HG03064 (cell line): ENCODE measurements around the gene CDH15.
"Not testable (repeated sequence)": the region's sequence is repeated elsewhere in the genome, so short reads cannot be mapped to it uniquely, and the experiment has no call there.

Experiments
- ATAC-seq: cut with Tn5 transposase; IDR thresholded peaks from one replicate; pipeline ENCODE4 v1.9.1; 2021; ENCODE audit warnings: low read depth; ENCODE audit not compliant: unreplicated experiment

CDH15 gene

GRCh38 chr16:89155851-89156739, 15.5 kb upstream of the CDH15 start:
- ATAC-seq, result no peak

DNA sequence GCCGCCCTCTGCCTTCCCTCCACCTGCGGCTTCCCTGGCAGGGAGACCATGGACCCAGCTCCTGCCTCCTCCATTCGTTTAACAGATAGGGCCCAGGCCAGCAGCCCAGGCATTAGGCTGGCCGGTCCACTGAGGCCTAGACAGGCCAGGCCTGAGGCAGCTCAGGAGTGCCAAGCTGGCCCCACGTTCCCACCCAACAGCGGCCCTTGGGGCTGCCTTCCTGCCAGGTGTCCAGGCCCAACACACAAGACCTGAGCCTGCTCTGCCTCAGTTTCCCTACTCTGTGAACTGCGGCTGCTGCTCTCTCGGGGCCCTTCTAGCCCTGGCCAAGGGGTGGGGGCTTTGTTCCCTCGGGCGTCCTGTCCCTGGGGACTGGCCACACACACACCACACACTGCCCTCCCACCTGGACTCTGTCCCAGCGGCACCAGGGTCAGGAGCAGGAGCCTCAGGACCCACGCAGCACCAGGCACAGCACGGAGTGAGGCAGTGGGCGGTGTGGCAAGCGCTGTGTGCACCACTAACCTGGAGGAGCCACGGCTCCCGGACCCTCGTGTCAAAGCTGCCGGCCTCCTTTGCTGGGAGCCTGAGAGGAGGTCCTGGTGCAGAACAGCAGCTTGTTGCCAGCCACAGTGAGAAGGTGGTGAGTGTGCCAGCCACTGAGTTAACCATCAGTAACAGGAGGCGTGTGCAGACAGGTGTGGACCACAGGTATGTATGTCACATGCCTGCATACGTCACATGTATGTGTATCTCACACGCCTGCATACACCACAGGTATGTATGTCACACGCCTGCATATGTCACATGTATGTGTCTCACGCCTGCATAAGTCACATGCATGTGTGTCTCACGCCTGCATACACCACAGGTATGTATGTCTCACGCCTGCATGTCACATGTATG, 14.6 kb upstream of the CDH15 start:
- ATAC-seq, result no peak

DNA sequence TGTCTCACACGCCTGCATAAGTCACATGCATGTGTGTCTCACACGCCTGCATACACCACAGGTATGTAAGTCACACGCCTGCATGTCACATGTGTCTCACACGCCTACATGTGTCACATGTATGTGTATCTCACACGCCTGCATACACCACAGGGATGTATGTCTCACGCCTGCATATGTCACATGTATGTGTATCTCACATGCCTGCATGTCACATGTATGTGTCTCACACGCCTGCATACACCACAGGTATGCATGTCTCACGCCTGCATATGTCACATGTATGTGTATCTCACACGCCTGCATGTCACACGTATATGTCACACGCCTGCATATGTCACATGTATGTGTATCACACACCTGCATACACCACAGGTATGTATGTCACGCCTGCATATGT, 13.8 kb upstream of the CDH15 start:
- no peak for ATAC-seq

GRCh38 chr16:89159066-89159849, 12.3 kb upstream of the CDH15 start:
- no peak for ATAC-seq

DNA sequence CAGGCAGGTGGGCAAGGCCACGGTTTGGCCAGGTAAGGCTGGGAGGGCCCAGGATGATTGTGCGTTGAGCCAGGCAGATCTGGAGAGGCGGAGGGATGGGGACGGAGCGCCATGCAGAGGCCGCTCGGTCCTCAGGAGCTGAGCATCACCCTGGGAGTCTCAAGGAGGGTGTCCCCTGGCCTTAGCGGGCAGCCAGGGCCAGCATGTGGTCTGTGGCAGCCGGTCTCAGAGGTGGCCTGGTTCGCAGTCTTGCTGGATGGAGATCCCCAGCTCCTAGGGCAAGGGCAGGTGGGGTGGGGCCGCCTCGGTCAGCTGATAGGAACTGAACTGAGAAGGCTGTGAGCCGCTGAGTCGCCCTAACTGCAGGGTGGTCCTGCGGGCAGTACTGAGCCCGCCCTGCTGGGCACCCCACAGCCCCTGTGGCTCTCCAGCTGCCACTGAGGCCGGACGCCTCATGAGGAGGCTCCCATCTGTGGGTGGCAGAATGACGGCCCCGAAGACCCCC, 11.6 kb upstream of the CDH15 start:
- ATAC-seq, result no peak

DNA sequence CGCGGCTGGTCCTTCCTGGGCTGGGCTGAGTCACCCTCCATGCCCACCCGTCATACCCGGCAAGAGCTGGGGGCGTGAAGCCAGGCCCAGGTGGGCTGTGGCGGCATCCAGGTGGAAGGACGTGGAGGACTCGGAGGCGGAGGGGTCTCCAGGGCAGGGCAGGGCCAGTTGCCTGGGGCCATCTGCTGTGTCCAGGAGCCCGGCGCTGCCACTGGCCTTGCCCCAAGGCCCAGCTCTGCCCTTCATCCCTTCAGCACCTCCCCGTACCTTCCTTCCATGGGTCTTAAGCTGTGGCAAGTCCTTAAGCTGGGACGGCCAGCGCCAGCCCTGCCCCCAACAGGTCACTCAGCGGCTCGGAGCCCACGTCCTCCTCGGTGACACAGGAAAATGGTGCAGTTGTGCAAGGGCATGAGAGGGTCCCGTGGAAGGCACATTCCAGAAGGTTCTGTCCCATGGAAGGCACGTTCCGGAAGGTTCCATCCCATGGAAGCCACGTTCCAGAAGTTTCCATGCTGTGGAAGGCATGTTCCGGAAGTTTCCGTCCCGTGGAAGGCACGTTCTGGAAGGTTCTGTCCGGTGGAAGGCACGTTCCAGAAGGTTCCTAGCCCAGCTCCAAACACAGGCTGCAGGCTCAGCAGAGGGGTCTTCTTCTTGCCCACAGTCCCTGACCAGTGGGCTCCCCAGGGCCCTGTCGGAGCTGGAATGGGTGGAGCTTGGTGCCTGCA, 10.4 kb upstream of the CDH15 start:
- ATAC-seq, result no peak

DNA sequence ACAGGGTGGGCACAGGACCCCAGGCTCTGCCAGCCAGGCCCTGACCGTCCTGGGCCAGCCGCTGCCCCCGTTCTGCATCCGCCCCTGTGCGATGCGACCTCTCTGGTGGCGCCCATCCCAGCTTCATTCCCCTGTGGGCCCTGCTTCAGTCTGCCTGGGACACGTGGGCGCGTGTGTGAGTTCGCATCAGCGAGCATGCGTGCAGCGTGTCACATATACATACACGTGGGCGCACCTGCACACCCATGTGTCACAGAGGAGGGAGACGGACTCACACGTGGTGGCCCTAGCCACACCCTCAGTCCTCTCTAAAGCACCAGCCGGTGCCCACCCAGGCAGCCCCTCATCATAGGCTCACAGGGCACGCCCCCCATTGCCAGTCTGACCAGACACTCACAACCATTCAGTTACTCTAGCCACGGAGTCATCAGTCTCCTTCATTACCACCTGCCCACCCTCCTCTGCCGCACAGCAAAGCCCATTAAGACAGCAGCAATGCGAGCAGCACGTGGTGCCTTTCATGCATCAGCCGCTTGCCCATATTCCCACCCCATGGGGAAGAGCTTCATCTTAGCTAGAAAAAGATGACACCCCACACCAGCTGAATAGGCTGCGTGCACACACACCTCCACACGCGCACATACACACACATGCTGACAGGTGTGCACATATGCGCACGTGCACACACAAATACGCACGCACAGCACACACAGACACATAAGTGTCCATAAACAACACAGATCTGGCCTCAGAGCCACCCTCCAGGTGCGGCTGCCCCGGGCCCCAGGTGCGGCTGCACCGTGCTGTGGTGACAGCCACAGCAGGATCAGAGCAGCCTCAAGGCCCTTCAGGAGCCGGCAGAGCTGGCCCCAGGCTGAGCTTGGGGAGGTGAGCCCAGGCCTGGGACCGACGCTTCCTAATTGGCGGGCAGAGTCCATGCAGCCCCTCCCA, 9.5 kb upstream of the CDH15 start:
- no peak for ATAC-seq

DNA sequence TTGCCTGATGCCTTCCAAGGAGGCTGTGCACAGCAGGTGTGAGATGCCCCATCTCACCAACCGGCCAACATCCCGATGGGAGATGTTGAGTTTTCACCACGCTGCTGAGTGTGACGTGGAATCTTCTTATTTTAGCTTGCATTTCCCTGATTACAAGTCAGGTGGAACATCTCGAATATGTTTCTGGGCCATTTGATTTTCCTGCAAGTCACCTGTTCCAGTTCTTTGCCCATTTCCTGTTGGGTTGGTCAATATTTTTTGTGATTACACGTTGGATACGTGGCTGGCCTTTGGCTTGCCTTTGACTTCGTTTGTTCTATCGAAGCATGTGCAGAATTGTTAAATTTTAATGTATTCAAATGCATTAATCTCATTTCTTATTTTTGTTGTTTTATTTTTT, 8.3 kb upstream of the CDH15 start:
- ATAC-seq, result no peak

DNA sequence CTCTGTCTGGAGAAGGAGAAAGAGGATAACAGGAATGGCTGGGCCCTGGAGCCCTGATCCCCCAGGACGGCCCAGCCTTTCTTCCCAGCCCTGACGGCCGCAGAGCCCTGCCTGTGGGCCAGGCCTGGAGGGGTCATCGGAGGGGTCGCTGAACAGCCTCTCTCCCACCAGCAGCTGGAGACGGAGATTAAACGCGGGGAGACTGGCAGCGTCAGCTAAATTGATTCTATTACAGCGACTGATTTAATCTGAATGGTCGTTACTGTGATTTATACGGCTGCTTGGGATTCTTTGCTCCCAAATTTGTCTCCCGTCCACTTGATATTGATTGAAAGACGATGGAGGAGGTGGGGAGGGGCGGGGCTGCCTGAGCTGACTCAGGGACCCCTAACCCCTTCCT, 7.1 kb upstream of the CDH15 start:
- no peak for ATAC-seq

- ATAC-seq, result no peak
These were observed 6.5 kb upstream of the CDH15 start for GRCh38 chr16:89164847-89165680.

DNA sequence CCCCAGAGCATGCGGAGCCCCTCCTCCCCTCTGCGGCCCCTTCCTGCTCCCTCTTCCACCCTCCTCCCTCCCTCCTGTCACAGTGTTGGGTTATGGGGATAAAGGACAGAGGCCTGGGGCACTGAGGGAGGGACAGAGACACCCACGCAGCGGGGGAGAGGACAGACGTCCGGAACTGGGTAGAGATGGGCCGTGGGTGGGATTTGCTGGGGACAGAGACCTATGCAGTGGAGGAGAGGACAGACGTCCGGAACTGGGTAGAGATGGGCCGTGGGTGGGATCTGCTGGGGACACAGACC, 5.9 kb upstream of the CDH15 start:
- ATAC-seq, result not testable (repeated sequence)

DNA sequence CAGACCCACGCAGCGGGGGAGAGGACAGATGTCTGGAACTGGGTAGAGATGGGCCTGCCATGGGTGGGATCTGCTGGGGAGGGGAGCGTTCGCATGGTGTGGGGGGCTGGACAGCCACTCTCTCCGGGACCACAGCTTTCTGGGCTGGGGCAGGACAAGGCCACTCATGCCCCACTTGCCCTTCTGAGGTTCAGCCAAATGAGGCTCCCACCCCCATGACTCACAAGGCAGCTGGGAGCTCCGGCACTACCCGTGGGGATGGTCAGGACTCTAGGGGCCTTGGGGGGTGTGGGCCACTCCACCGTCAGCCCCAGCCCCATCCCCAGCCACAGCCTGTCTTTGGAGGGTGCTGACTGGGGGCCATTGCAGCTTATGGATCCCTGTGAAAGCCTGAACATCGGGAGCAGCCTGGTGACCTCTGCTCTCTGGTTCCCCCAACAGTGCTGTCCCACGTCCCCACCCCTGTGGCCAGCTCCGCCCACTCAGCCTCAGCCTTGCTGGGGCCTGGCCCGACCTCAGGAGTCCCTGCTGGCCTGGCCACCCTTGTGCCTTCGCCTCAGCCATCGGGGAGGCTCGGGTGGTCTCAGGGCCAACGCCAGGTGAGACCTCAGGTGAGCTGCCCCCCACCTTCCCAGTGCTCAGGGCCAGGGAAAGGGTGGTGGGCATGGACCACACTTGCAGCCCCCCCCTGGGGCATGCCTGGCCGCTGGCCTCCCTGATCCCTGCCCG, 4.7 kb upstream of the CDH15 start:
- no peak for ATAC-seq

DNA sequence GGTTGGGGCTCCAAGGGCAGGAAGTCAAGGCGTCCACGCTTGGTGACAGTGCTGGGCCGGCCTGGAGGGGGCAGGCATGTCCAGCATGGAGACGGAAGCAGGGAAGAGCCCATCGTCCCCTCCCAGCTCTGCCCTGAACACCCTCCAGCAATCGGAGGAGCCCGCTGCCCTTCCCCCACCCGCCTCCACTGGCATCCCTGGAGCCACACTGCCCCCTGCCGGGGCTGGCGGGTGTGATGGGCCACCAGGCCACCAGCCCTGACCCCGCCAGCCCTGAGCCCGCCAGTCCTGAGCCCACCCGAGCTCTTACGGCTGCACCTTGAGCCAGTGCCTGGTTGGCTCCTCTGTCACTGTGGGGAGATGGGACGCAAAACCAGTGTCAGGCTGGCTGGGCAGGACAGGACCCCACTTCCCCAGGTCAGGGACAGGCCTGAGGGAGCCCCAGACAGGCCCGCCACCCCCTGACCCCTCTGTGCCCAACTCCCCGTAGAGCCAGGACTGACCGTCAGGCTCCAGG, 4.1 kb upstream of the CDH15 start:
- no peak for ATAC-seq

DNA sequence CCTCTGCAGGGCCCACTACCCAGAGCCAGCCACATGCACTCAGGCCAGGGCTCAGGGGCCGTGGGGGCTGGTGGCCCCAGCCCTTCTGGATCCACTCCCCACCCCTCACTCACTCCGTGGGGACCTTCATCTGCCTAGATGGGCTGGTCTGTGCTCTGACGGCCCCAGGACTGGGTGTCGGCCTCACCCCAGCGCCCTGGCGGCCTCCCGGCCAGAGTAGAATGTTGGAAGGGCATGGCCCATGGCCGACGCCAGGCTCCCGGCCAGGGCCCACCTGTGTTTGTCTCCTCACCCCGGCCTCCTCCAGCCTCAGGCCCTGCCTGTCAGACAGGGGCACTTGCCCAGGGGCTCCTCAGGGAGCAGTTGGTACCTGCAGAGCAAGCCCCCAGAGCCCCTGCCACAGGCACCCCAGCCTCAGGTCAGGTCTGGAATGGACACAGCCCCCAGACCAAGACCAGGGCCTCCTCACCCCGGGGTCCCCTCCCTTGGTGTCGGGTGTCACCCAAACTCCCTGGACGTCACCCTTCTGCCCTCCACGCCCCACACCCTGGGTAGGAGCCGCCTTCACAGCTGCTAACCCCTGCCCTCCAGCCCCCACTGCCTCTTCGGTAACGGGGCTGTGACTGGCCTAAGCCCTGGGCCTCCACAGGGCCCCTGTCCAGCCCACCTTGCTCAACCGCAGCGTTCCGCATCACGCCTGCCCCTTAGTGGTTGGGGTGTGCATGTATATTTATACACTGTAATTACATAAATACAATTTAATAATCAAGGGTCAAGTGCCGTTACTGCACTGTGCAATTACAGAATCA, 3.0 kb upstream of the CDH15 start:
- no peak for ATAC-seq

- no peak for ATAC-seq
These were observed 1.8 kb upstream of the CDH15 start for GRCh38 chr16:89169778-89170177.

DNA sequence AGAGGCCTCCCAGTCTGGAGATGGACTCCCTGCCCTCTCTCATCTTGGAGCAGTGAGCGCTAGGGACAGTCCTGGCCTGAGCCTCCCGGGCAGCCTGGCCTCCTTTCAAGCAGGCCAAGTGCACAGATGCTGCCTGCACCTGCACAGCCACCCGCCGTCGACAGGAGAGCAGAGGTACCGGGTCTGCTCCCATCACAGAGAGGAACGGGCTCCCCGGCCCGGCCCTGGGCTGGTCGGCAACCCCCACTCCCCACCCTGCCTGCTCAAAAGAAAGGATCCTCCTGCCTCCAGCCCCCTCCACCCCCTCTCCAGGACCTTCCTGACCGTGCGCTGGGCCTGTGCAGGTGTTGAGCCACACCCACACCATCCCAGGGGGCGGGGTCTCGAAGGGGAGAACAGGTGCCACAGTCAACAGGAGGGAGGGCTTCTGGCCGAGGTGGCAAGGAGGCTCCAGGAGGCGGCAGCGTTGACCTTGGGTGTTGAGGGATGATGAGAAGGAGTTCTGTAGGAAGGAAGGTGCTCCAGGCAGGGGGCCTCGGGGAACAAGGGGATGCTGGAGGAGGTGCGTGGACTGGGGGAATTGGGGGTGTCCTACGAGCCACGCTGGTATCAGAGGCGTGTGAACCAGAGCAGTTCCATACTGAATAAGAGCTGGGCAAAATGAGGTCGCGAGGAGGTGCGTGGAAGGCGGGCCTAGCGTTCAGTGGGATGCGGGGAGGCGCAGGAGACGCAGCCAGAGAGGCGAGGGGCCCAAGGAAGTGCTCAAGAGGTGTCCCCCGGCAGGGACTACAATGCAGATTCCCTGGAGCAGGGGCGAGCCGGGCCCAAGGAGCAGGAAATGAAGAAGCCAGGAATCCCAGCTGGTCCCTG, 967 bp upstream of the CDH15 start:
- no peak for ATAC-seq
